ENCODE measurements around the gene GRAMD1B.

Gene GRAMD1B

GRCh38 chr11:123388640-123389039 lies 41.4 kb upstream of the GRAMD1B start:
- DNase-seq (ENCODE audit: low read depth) = no peak
- no peak overlapping the region for H3K4me3 ChIP-seq (ENCODE audit: low read length)
- no peak for TF ChIP-seq CTCF (IDR thresholded peaks at IDR 0.05; ENCODE audit: insufficient read depth, low read depth, low read length, missing control alignments)

- no peak for TF ChIP-seq CTCF (IDR thresholded peaks at IDR 0.05; ENCODE audit: insufficient read depth, low read depth, low read length, missing control alignments)
- no peak for DNase-seq (ENCODE audit: low read depth)
- no peak overlapping the region for H3K4me3 ChIP-seq (ENCODE audit: low read length)
These were observed 39.9 kb upstream of the GRAMD1B start for GRCh38 chr11:123390146-123390545.

- TF ChIP-seq CTCF (IDR thresholded peaks at IDR 0.05; ENCODE audit: insufficient read depth, low read depth, low read length, missing control alignments) = no peak
- H3K4me3 ChIP-seq (ENCODE audit: low read length) = no peak overlapping the region
- DNase-seq (ENCODE audit: low read depth) = no peak
These were observed 38.3 kb upstream of the GRAMD1B start for GRCh38 chr11:123391646-123392348.

GRCh38 chr11:123392431-123392830 lies 37.6 kb upstream of the GRAMD1B start:
- no peak for DNase-seq (ENCODE audit: low read depth)
- no peak for TF ChIP-seq CTCF (IDR thresholded peaks at IDR 0.05; ENCODE audit: insufficient read depth, low read depth, low read length, missing control alignments)
- H3K4me3 ChIP-seq (ENCODE audit: low read length) = no peak overlapping the region

GRCh38 chr11:123392844-123393243 lies 37.2 kb upstream of the GRAMD1B start:
- no peak for DNase-seq (ENCODE audit: low read depth)
- no peak for TF ChIP-seq CTCF (IDR thresholded peaks at IDR 0.05; ENCODE audit: insufficient read depth, low read depth, low read length, missing control alignments)
- no peak overlapping the region for H3K4me3 ChIP-seq (ENCODE audit: low read length)

- TF ChIP-seq CTCF (IDR thresholded peaks at IDR 0.05; ENCODE audit: insufficient read depth, low read depth, low read length, missing control alignments) = no peak
- no peak for DNase-seq (ENCODE audit: low read depth)
- H3K4me3 ChIP-seq (ENCODE audit: low read length) = no peak overlapping the region
These were observed 36.6 kb upstream of the GRAMD1B start for GRCh38 chr11:123393312-123393927.

GRCh38 chr11:123404676-123405075 lies 25.4 kb upstream of the GRAMD1B start:
- H3K4me3 ChIP-seq (ENCODE audit: low read length) = no peak overlapping the region
- peak; percentile 38 for DNase-seq (ENCODE audit: low read depth)
- no peak for TF ChIP-seq CTCF (IDR thresholded peaks at IDR 0.05; ENCODE audit: insufficient read depth, low read depth, low read length, missing control alignments)

Data from epithelial cell of esophagus (primary cell).